NCI-H2227 treated with DMSO at 0.1 percent for 48 hours (cell line): ENCODE results near the gene ADD2.

Source experiments
- DNase-seq: peaks from one replicate; lab custom pipeline; 2025; lab: John Stamatoyannopoulos, UW

Gene ADD2

GRCh38 chr2:70718736-70719135, 49.3 kb downstream of the ADD2 start:
- no peak for DNase-seq

- DNase-seq = no peak
Observed at GRCh38 chr2:70718241-70718640, 49.8 kb downstream of the ADD2 start.

GRCh38 chr2:70717431-70718038, 50.5 kb downstream of the ADD2 start:
- DNase-seq = no peak

GRCh38 chr2:70716951-70717350, 51.0 kb downstream of the ADD2 start:
- DNase-seq = no peak

GRCh38 chr2:70716131-70716743, 51.8 kb downstream of the ADD2 start:
- no peak for DNase-seq

GRCh38 chr2:70715071-70715985, 52.7 kb downstream of the ADD2 start:
- no peak for DNase-seq

GRCh38 chr2:70714141-70714905, 53.7 kb downstream of the ADD2 start:
- no peak for DNase-seq

GRCh38 chr2:70712916-70713315, 55.1 kb downstream of the ADD2 start:
- no peak for DNase-seq

- no peak for DNase-seq
Observed at GRCh38 chr2:70711191-70711590, 56.8 kb downstream of the ADD2 start.

- no peak for DNase-seq
Observed at GRCh38 chr2:70710038-70710690, 57.8 kb downstream of the ADD2 start.

GRCh38 chr2:70709275-70710037, 58.5 kb downstream of the ADD2 start:
- DNase-seq = no peak

GRCh38 chr2:70708376-70709199, 59.4 kb downstream of the ADD2 start:
- no peak for DNase-seq

GRCh38 chr2:70707706-70708105, 60.3 kb downstream of the ADD2 start:
- no peak for DNase-seq

GRCh38 chr2:70706026-70706795, 61.8 kb downstream of the ADD2 start:
- no peak for DNase-seq

GRCh38 chr2:70705160-70705850, 62.7 kb downstream of the ADD2 start:
- no peak for DNase-seq

GRCh38 chr2:70703900-70704549, 64.0 kb downstream of the ADD2 start:
- no peak for DNase-seq

- DNase-seq = no peak
Observed at GRCh38 chr2:70702711-70703395, 65.1 kb downstream of the ADD2 start.

GRCh38 chr2:70698847-70699246, 69.2 kb downstream of the ADD2 start:
- DNase-seq = no peak
